Medulla oblongata (tissue), 1 donor: Measurements from ENCODE around the gene CDH4.
A peak's percentile ranks its signal among the peaks of the same experiment; 100 is the strongest.

Source experiments
- DNase-seq: peaks from one replicate; pipeline ENCODE4 v3.0.0-alpha.2; 2015; ENCODE audit errors: extremely low spot score

CDH4 gene

GRCh38 chr20:61857884-61858283 lies 605.8 kb downstream of the CDH4 start:
- DNase-seq, result no peak

- DNase-seq, result no peak
Measured at GRCh38 chr20:61859767-61860166, 607.7 kb downstream of the CDH4 start.

GRCh38 chr20:61860260-61860987 lies 608.4 kb downstream of the CDH4 start:
- no peak for DNase-seq

- no peak for DNase-seq
Measured at GRCh38 chr20:61861054-61861841, 609.2 kb downstream of the CDH4 start.

- no peak for DNase-seq
Measured at GRCh38 chr20:61861858-61862257, 609.8 kb downstream of the CDH4 start.

- no peak for DNase-seq
Measured at GRCh38 chr20:61862881-61863280, 610.8 kb downstream of the CDH4 start.

- DNase-seq, result peak; percentile 35
Measured at GRCh38 chr20:61864481-61864880, 612.4 kb downstream of the CDH4 start.

GRCh38 chr20:61865353-61865752 lies 613.3 kb downstream of the CDH4 start:
- no peak for DNase-seq

GRCh38 chr20:61866165-61866564 lies 614.1 kb downstream of the CDH4 start:
- no peak for DNase-seq

GRCh38 chr20:61868006-61868405 lies 615.9 kb downstream of the CDH4 start:
- no peak for DNase-seq

GRCh38 chr20:61868466-61869090 lies 616.5 kb downstream of the CDH4 start:
- DNase-seq, result no peak

- no peak for DNase-seq
Measured at GRCh38 chr20:61869750-61870507, 617.9 kb downstream of the CDH4 start.

GRCh38 chr20:61871160-61871559 lies 619.1 kb downstream of the CDH4 start:
- DNase-seq, result no peak

GRCh38 chr20:61871913-61872312 lies 619.9 kb downstream of the CDH4 start:
- DNase-seq, result no peak

- DNase-seq, result no peak
Measured at GRCh38 chr20:61872371-61872900, 620.4 kb downstream of the CDH4 start.

GRCh38 chr20:61873651-61874420 lies 621.8 kb downstream of the CDH4 start:
- no peak for DNase-seq

GRCh38 chr20:61874421-61875068 lies 622.5 kb downstream of the CDH4 start:
- DNase-seq, result no peak

GRCh38 chr20:61875221-61875885 lies 623.3 kb downstream of the CDH4 start:
- DNase-seq, result peak; percentile 64

GRCh38 chr20:61875996-61876395 lies 623.9 kb downstream of the CDH4 start:
- DNase-seq, result no peak
